GM19193 (cell line): ENCODE data around the gene PHAF1.

Experiments
- POLR2A ChIP-seq: IDR thresholded peaks from 4 replicates; pipeline ENCODE4 v1.6.1; 2011; ENCODE audit not compliant: insufficient read depth, insufficient read length; ENCODE audit errors: extremely low read depth

PHAF1 gene

DNA sequence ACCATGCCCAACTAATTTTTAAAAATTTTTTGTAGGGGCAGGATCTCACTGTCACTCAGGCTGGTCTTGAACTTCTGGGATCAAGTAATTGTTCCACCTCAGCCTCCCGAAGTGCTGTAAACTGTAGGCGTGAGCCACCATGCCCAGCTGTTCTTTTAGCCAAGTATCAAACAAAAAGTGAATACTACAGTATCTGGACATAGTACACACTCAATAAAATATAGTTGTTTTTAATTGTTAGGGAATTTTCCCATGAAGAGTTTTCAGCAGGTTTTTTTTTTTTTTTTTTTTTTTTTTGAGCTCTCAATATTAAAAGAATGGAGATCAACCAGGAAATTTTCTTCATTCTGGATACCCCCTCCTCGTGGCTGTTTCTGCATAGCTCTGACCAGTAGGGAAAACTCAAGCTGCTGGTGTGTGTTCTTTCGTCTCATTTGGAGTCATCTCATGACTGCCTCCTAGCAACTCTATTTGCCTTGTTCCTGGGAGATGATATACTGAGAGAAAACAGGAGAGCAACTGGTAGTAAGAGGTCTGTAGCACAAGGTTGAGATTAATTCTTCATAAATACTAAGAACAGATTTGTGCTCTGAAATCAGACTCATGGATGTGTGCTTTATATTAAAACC, 16.5 kb upstream of the PHAF1 start:
- TF ChIP-seq POLR2A = no peak

DNA sequence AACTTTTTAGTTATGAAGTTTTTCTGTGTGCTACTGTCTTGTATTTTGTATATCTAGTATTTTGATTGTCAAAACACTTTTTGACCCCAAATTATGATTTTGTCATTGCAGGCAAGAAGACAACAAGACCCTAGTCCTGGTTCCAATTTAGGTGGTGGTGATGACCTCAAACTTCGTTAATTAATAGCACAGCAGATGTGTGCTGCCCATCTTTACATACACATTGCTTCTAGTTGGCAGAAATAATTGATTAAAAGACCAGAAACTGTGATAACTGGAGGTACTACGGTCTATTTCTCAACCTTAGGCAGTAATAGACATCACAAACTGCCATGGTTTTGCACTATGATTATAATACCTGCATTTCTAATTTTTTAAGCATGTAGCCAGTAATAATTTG, 11.1 kb upstream of the PHAF1 start:
- TF ChIP-seq POLR2A = no peak

DNA sequence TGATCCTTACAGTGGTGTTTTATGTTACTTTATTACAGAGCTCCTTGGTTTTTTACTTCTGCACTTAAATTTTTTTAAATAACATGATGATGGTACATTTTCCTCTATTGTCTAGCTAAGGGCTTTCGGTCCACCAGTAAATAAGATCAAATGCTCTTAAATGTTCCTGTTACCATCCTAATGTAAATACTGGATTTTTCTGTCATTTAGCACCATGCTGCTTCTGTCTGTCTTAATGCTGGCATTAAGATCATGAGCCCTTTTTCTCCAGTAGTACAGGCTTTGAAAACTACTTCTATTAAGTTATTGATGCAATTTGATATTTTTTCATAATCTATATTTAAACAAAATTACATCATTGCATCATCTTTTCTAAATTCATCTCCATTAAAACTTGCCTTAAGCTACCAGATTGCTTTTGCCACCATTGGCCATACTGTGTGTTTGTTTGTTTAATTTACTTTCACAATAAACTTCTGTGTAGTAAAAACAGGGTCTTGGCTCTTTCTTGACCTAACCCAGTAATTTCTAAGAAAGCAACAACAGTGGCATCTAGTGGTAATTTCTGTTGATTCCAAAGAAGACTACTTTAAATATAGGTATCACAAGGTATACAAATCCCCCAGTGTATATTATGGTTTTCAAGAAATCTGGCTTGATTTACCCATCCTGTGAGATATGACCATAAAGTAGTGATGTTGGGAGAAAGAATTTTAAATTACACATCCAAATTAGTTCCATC, 9.0 kb upstream of the PHAF1 start:
- no peak for TF ChIP-seq POLR2A

DNA sequence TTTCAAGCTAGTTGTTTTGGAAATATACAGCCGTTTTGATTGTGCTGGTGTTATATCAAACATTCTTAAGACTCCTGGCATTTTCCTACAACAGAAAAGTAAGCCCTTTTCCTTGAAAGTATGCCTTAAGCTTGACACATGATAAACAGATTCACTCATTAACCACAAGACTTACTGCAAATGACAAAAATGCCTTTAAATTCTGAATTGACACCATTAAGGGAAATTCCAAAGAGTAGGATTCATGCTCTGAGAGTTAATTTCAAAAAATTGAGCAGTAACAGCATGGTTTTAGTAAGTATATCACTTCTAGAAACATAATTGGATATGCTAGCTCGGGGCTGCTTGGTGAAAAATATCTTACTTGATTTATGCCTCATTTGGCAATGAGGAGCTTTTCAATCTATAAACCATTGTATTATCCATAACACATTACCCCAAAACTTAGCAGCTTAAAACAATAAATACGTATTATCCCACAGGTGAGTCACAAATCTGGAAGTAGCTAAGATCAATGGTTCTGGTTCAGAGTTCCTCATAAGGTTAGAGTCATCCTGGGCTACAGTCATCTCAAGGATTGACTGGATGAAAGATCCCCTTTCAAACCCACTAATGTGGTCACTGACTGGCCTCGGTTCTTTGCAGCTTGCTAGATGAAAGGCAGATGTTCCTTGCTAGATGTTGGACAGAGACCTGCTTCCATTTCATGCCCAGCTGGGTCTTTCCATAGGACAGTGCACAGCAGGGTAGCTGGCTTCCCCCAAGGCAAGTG, 8.2 kb upstream of the PHAF1 start:
- no peak for TF ChIP-seq POLR2A

DNA sequence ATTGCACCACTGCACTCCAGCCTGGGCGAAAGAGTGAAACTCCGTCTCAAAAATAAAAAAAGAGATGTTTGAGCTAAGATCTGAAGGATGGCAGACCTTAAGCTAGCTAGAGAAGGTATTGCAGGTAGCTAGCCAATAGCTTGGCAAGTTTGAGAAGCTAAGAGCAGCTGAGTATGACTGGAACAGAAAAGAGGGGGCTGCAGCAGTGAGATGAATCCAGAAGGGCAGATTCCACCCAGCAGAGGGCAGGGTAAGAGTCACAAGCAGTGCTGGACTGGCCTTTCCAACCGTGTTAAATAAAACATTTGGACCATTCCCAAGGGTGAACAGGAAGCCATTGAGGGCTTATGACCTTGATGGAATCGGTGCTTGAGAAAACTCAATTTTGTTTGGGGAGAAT, 5.7 kb upstream of the PHAF1 start:
- TF ChIP-seq POLR2A = no peak

- no peak for TF ChIP-seq POLR2A
Measured at GRCh38 chr16:67104845-67105244, 4.9 kb upstream of the PHAF1 start.

- no peak for TF ChIP-seq POLR2A
Measured at GRCh38 chr16:67105246-67105645, 4.5 kb upstream of the PHAF1 start.

DNA sequence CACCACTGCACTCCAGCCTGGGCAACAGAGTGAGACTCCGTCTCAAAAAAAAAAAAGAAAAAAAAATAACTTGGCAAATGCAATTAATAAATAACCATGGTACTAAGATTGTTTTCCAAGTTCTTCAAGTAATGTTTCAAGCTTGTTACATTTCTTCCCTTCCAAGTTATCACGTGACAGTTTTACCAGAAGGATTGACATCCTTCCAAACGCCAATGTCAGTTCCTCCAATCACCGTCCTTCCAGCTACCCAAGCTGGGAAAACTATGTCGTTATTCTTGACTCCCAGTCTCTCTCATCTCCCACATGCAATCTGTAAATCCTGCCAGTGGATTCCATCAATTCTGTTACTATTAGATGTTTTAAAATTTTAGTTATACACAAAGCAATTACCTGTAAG, 3.9 kb upstream of the PHAF1 start:
- TF ChIP-seq POLR2A = no peak

DNA sequence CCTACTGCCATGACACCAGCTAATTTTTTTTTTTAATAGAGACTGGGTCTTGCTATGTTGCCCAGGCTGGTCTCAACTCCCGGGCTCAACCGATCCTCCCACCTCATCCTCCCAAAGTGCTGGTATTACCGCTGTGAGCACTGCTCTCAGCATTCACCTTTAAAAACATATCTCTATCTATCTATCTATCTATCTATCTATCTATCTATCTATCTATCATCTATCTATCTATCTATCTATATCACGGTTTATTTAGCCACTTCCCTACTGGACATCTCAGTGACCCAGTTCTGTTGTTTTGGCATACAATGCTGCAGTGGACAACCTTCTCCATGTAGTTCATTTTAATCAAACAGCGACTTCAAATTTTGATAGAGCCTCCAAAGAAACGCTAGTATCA, 1.3 kb upstream of the PHAF1 start:
- TF ChIP-seq POLR2A = no peak

DNA sequence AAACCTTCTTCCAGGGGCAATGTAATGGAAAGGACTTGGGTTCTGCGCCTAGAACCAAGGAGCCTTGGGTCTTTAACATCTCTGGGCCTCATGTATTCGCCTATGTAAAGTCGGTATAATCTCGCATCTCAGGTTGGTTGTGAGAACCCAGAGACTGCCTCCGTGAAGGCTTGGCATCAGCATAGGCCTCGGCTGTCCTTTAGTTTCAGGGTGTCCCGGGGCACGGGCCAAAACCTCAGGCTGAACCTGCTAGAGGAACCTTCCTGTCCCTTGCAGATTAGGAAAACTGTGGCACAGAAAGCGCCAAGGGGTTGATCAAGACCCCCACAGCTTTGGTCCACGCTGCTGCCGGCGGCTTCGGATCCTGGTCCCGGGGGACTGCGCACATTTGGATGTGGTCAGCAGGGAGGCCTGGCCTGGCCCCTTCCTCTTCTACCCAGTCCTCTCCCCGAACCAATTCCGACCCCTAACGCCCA, 772 bp upstream of the PHAF1 start:
- TF ChIP-seq POLR2A = no peak

- TF ChIP-seq POLR2A = no peak
Measured at GRCh38 chr16:67111951-67112444, 2.3 kb downstream of the PHAF1 start.

- no peak for TF ChIP-seq POLR2A
Measured at GRCh38 chr16:67112591-67113399, 3.1 kb downstream of the PHAF1 start.

- no peak for TF ChIP-seq POLR2A
Measured at GRCh38 chr16:67114793-67115192, 5.1 kb downstream of the PHAF1 start.

GRCh38 chr16:67115639-67116038, 5.9 kb downstream of the PHAF1 start:
- no peak for TF ChIP-seq POLR2A
